ENCODE measurements around the gene WBP2.

WBP2 gene

DNA sequence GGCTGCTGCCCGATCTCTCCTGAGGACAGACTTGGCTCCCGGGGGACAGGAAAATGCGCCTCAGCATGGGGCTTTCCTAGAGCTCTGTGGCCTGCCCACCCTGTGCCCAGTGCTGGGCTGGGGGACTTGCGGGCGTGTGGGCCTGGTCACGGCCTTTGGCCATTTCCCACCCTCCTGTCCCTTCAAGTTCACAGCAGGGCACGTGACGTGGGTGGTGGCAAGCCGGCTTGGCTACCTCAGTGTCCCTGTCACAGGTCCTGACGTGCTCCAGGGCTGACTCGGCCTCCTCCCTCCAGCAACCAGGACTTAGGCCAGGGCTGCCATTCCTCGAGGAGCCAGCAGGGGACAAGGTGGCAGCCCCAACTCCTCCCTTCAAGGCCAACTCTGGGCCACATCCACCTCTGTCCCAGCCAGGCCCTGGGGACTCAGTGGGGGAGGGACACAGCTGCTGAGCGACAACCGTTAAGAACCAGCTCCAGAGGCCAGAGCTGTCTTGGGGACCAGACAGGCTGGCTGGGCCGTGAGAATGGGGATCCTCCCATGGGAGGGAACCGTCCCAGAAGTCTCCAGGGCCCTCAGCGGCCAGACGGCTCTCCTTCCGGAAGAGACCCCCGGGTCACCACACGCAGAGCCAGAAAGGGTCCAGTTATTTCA, 9.9 kb downstream of the WBP2 start (continued):
- TF ChIP-seq ZBTB17 (tag by site-specific recombination; IDR thresholded peaks at IDR 0.05) (0 out of 2 replicates have a peak, but pooled peaks have one; percentile 55), ZNF529 (tag by site-specific recombination; IDR thresholded peaks at IDR 0.05; ENCODE audit: insufficient replicate concordance) (no peak), ZNF76 (tag by site-specific recombination; IDR thresholded peaks at IDR 0.05; ENCODE audit: borderline replicate concordance, low read depth) (no peak), ZNF274 (IDR thresholded peaks at IDR 0.05; ENCODE audit: low read length) (no peak), ZNF274 (tag by site-specific recombination; IDR thresholded peaks at IDR 0.05; ENCODE audit: borderline replicate concordance) (no peak), REPIN1 (tag by site-specific recombination; IDR thresholded peaks at IDR 0.05; ENCODE audit: low read depth) (no peak), ZXDB (tag by site-specific recombination; IDR thresholded peaks at IDR 0.05) (no peak), ZNF423 (tag by site-specific recombination; IDR thresholded peaks at IDR 0.05) (peak; percentile 61), GLI2 (tag by site-specific recombination; IDR thresholded peaks at IDR 0.05; ENCODE audit: borderline replicate concordance, low read depth) (no peak), ZNF837 (tag by site-specific recombination; IDR thresholded peaks at IDR 0.05) (no peak), GFI1B (tag by site-specific recombination; IDR thresholded peaks at IDR 0.05) (no peak), GLIS1 (tag by site-specific recombination; IDR thresholded peaks at IDR 0.05) (peak; percentile 91), ZFP3 (tag by site-specific recombination; IDR thresholded peaks at IDR 0.05; ENCODE audit: low read depth) (no peak), ZNF768 (tag by site-specific recombination; IDR thresholded peaks at IDR 0.05) (no peak), ZNF623 (tag by site-specific recombination; IDR thresholded peaks at IDR 0.05) (no peak), ZNF792 (tag by site-specific recombination; IDR thresholded peaks at IDR 0.05) (no peak), ZBTB7A (tag by site-specific recombination; IDR thresholded peaks at IDR 0.05; ENCODE audit: low read depth) (0 out of 2 replicates have a peak, but pooled peaks have one; percentile 10), KLF9 (tag by site-specific recombination; IDR thresholded peaks at IDR 0.05; ENCODE audit: low read depth) (no peak), SP7 (tag by site-specific recombination; IDR thresholded peaks at IDR 0.05) (peak; percentile 60; the same call in 1 of the 2 replicates), ZNF701 (tag by site-specific recombination; IDR thresholded peaks at IDR 0.05) (no peak), SCRT1 (tag by site-specific recombination; IDR thresholded peaks at IDR 0.05; ENCODE audit: borderline replicate concordance) (no peak), SP3 (tag by site-specific recombination; IDR thresholded peaks at IDR 0.05) (0 out of 2 replicates have a peak, but pooled peaks have one; percentile 21), ZNF600 (tag by site-specific recombination; IDR thresholded peaks at IDR 0.05) (peak; percentile 80), ZNF555 (tag by site-specific recombination; conservative IDR thresholded peaks at IDR 0.05) (no peak)
- TF ChIP-seq, protein P1, sequence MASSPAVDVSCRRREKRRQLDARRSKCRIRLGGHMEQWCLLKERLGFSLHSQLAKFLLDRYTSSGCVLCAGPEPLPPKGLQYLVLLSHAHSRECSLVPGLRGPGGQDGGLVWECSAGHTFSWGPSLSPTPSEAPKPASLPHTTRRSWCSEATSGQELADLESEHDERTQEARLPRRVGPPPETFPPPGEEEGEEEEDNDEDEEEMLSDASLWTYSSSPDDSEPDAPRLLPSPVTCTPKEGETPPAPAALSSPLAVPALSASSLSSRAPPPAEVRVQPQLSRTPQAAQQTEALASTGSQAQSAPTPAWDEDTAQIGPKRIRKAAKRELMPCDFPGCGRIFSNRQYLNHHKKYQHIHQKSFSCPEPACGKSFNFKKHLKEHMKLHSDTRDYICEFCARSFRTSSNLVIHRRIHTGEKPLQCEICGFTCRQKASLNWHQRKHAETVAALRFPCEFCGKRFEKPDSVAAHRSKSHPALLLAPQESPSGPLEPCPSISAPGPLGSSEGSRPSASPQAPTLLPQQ (tag by site-specific recombination; IDR thresholded peaks at IDR 0.05) = no peak
- TF ChIP-seq, protein P2, sequence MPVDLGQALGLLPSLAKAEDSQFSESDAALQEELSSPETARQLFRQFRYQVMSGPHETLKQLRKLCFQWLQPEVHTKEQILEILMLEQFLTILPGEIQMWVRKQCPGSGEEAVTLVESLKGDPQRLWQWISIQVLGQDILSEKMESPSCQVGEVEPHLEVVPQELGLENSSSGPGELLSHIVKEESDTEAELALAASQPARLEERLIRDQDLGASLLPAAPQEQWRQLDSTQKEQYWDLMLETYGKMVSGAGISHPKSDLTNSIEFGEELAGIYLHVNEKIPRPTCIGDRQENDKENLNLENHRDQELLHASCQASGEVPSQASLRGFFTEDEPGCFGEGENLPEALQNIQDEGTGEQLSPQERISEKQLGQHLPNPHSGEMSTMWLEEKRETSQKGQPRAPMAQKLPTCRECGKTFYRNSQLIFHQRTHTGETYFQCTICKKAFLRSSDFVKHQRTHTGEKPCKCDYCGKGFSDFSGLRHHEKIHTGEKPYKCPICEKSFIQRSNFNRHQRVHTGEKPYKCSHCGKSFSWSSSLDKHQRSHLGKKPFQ (tag by site-specific recombination; IDR thresholded peaks at IDR 0.05) = no peak
- TF ChIP-seq, protein P3, sequence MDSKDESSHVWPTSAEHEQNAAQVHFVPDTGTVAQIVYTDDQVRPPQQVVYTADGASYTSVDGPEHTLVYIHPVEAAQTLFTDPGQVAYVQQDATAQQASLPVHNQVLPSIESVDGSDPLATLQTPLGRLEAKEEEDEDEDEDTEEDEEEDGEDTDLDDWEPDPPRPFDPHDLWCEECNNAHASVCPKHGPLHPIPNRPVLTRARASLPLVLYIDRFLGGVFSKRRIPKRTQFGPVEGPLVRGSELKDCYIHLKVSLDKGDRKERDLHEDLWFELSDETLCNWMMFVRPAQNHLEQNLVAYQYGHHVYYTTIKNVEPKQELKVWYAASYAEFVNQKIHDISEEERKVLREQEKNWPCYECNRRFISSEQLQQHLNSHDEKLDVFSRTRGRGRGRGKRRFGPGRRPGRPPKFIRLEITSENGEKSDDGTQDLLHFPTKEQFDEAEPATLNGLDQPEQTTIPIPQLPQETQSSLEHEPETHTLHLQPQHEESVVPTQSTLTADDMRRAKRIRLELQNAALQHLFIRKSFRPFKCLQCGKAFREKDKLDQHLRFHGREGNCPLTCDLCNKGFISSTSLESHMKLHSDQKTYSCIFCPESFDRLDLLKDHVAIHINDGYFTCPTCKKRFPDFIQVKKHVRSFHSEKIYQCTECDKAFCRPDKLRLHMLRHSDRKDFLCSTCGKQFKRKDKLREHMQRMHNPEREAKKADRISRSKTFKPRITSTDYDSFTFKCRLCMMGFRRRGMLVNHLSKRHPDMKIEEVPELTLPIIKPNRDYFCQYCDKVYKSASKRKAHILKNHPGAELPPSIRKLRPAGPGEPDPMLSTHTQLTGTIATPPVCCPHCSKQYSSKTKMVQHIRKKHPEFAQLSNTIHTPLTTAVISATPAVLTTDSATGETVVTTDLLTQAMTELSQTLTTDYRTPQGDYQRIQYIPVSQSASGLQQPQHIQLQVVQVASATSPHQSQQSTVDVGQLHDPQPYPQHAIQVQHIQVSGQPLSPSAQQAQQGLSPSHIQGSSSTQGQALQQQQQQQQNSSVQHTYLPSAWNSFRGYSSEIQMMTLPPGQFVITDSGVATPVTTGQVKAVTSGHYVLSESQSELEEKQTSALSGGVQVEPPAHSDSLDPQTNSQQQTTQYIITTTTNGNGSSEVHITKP (tag by site-specific recombination; IDR thresholded peaks at IDR 0.05) = peak; percentile 45; the same call in 1 of the 2 replicates
- TF ChIP-seq, protein P4, sequence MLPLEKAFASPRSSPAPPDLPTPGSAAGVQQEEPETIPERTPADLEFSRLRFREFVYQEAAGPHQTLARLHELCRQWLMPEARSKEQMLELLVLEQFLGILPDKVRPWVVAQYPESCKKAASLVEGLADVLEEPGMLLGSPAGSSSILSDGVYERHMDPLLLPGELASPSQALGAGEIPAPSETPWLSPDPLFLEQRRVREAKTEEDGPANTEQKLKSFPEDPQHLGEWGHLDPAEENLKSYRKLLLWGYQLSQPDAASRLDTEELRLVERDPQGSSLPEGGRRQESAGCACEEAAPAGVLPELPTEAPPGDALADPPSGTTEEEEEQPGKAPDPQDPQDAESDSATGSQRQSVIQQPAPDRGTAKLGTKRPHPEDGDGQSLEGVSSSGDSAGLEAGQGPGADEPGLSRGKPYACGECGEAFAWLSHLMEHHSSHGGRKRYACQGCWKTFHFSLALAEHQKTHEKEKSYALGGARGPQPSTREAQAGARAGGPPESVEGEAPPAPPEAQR (tag by site-specific recombination; IDR thresholded peaks at IDR 0.05) = no peak
- TF ChIP-seq, protein P5, sequence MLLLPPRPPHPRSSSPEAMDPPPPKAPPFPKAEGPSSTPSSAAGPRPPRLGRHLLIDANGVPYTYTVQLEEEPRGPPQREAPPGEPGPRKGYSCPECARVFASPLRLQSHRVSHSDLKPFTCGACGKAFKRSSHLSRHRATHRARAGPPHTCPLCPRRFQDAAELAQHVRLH (tag by site-specific recombination; IDR thresholded peaks at IDR 0.05) = no peak
- TF ChIP-seq, protein P6, sequence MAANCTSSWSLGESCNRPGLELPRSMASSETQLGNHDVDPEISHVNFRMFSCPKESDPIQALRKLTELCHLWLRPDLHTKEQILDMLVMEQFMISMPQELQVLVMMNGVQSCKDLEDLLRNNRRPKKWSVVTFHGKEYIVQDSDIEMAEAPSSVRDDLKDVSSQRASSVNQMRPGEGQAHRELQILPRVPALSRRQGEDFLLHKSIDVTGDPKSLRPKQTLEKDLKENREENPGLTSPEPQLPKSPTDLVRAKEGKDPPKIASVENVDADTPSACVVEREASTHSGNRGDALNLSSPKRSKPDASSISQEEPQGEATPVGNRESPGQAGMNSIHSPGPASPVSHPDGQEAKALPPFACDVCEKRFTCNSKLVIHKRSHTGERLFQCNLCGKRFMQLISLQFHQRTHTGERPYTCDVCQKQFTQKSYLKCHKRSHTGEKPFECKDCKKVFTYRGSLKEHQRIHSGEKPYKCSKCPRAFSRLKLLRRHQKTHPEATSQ (tag by site-specific recombination; IDR thresholded peaks at IDR 0.05) = no peak

All from HEK293 (cell line).